NCI-H2171 treated with DMSO at 0.1 percent for 48 hours (cell line): ENCODE results near the gene HIF1AN.

Experiments used
- DNase-seq: peaks from one replicate; lab custom pipeline; 2025; lab: John Stamatoyannopoulos, UW

Gene HIF1AN

DNA sequence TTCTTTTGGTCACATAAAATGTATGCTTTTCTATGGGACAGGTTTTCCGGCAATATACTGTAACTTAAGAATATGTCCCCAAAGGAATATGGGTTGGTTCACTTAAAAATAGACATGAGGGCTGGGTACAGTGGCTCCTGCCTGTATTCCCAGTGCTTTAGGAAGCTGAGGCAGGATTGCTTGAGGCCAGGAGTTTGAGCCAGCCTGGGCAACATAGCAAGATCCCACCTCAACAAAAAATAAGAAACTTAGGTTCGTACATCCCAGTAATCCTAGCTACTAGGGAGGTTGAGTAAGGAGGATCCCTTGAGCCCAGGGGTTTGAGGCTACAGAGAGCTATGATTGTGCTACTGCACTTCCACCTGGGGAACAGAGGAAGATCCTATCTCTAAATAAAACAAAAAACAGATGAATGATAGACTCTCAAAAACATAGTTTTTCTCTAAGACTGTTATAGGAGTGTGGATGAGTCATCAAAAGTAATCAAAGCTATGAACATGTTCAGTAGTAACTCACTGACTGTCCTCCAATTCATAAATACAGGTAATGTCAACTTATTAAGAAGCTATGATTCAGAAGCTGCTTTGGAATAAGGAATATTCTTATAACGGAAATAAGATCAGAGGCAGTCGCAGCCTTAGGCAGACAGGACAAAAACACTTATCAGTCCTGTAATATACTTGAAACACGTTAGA is 13.5 kb upstream of the HIF1AN start:
- no peak for DNase-seq

DNA sequence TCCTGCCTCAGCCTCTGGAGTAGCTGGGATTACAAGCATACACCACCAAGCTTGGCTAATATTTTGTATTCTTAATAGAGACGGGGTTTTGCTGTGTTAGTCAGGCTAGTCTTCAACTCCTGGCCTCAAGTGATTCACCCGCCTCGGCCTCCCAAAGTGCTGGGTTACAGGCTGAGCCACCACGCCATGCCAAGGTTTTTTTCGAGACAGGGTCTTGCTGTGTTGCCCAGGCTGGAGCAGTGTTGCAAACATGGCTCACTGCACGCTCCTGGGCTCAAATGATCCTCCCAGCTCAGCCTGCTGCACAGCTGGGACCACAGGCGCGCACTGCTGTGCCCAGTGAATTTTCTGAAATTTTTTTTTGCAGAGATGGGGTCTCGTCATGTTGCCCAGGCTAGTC is 12.8 kb upstream of the HIF1AN start:
- DNase-seq = no peak

DNA sequence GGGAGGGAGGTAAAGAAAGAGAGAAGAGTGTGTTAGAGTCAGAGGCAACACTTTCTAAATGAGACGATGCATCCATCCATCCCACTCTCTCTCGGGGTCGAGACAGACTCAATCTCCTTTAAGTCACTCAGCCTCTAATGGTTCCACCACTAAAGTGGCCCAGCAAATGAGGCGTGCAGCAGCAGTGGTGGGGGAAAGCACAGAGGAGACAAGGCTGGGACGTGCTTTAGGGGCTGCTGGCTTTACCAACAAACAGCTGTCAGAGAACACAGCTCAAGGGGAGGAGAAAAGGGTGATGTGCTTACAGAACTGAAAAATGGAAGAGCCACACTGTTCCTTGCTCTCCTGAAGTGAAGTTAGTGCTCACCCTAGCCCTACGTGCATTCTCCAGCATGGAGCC is 11.5 kb upstream of the HIF1AN start:
- no peak for DNase-seq

DNA sequence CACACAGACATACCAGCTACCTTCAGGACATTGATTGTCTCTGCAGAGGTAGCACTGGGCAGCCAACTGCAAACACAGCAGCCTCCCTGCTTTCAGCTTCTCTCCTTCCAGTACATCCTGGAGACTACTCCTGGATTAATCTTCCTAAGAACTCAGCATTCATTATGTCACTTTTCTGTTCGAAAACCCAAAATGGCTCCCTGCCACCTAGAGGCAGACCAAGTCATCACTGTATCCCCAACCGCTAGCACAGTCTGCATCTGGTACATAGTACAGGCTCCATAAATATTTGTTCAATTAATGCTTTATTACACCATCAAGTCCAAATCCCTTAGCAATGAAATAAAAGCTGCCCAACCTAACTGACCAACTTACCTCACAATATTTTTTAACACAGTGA is 11.1 kb upstream of the HIF1AN start:
- no peak for DNase-seq

DNA sequence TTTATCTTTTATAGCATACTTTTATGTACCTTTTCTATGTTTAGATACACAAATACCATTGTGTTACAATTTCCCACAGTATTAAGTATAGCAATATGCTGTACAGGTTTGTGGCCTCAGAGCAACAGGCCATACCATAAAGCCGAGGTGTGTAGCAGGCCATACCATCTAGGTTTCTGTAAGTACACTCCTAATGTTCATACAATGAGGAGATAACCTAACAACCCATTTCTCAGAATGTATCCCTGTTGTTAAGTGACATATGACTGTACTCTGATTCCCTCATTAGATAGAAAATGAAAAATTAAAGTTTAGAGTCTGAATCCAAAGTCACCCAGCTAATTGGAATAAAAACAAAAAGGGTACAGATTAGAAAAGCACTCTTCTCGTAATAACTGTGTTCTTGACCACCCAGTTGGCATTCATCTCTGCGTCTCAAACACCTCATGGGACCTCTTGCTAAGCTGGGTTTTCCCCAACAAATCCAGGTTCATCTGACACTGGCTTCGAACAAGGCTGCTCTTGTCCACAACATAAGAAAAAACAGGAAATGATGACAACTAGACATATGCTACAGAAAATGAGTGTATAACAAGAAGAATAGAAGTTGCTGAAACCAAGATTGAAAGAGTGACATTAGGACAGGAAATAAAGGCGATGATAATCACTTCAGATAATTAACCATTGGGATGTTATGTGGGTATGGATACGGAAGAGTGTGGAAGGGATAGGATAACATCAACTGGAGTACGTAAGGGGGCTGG is 7.4 kb upstream of the HIF1AN start:
- DNase-seq = no peak

DNA sequence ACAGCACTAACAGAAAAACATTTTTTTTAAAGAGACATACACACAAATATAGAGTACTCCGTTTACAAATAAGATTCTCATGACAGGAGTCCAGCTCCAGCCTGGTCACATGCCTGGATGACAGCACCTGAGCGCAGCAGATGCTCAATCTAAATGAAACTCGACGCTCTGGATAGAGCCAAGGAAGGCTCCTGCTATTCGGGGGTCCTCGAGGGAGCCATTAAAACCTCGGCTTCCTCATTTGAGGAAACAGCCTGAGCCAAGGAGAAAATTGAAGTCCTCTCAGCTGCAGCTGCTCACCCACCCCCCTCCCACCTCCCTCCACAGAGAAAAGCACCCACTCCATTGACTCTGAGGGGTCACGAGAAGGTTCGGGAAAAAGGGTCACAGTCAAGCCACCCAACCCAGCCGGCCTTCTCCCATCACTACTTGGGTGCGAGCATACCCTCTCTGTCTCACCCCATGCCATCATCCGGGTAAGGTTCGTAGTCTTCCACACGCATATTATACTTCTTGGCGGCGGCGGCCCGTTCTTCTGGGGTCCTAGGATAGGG is 6.7 kb upstream of the HIF1AN start:
- peak; percentile 80 for DNase-seq

DNA sequence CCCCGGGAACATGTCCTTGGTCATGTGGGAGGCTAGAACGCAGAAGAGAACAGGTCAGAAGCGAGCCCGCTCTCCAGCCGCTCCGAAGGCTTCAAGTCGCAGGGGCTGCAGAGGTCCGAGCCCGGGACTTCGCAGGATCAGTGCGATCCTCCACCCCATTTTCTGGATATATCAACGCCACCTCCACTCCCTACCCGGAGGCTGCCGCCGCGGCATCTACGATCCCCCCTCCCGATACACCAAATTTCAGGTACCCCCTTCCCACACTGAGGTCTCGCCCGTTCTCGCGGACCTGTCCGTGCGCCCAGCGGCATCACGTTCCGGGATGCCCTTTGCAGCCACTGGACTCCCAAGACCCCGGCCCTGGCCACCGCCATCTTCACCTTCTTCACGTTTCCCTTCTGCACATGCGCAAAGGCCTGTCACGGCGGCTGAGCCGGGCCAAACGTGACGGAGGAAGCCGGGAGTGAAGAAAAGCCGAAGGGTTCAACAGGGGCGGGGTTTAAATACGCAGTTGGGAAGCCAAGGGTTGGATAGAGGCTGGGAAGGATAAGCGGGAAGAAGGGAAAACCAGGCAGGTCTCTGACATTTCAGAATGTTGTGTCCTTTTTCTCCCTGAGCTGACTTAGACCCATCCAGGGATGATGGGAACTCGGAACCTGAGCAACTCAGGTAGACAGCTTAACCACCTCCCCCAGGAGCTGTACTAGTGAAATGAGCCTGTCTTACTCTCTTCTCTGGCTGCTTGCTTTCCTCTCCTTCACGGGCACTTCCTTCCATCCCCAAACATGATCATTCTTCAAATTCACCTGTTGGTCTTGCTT is 6.1 kb upstream of the HIF1AN start, which contains the start of gene NDUFB8:
TSS of gene NDUFB8 (minus strand) at position 397 of the 824 bp plus-strand sequence. CDS start at position 377, 20 bp downstream.
- DNase-seq = peak; percentile 62

DNA sequence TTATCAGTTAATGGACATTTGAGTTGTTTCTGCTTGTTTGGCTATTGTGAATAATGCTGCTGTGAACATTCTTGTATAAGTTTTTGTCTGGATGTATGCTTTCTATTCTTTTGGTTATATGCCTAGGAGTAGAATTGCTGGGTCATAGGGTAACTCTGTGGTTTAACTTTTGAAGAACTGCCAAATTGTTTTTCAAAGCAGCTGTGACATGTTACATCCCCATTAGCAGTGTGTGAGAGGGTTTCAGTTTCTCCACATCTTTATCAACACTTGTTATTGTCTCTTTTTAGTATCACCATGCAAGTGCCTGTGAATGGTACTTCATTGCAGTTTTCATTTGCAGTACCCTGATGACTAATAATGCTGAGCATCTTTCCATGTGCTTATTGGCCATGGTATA is 4.0 kb upstream of the HIF1AN start:
- no peak for DNase-seq

DNA sequence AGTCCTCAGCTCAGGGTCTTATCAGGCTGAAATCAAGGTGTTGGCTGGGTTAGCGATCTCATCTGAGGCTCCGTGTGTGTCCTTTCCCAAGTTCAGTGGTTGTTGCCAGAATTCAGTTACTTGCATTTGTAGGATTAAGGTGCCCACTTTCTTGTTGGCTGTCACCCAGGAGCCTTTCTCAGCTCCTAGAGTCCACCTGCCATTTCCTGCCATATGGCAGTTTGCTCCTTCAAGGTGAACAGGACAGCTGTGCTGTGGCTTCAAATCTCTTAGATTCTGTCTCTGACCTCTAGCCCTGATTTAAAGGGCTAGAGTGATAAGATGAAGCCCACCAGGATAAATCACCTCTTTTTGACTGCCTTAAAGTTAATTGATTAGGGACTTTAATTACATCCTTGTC is 1.0 kb upstream of the HIF1AN start:
- peak; percentile 62 for DNase-seq

DNA sequence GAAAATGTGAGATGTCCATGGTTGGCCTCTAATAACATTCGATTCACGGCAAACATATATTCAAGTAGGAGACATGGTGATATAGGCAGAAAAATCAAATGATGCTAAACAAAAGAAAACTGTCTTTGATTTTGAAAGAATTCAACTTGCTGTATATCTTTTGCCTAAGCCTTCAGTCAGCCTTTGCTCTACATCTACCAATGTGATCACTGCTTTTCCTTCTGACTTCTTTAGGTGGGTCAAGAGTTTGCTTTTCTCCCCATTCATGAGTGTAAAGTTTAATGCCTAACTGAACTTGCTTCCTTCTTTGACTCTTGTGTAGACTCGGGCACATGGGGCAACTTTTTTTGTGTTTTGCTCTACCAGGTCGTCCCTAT is 417 bp upstream of the HIF1AN start:
- no peak for DNase-seq

DNA sequence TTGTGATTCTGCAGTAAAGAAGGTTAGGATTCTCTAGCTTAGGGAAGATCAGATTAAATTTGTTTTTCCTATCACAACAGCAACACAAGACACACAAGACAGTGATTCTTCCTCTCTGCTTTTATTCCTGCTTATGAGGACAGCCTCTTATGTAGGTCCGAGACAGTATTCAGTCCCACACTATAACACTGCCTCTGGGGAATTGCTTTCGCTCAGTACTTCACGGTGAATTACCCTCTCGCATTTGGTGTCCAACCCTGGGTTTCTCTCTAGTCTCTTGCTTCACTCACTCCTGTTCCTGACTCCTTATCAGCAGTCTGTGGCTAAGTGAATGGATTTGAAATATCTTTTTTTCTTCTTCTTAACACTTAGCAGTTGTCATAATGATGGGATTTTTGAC is 1.7 kb downstream of the HIF1AN start:
- no peak for DNase-seq

DNA sequence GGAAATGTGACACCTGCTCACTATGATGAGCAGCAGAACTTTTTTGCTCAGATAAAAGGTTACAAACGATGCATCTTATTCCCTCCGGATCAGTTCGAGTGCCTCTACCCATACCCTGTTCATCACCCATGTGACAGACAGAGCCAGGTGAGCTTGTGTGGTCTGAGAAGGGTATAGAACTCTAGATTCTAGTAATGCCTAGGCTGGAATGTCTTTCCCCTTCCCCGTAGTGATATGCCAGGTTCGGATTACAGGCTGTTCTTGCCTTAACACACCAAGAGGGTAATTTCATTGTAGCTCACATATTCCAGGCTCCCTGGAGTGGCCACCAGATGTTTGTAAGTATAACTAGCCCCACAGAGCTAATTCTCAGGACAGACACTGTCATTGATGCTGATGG is 9.2 kb downstream of the HIF1AN start:
- DNase-seq = no peak

DNA sequence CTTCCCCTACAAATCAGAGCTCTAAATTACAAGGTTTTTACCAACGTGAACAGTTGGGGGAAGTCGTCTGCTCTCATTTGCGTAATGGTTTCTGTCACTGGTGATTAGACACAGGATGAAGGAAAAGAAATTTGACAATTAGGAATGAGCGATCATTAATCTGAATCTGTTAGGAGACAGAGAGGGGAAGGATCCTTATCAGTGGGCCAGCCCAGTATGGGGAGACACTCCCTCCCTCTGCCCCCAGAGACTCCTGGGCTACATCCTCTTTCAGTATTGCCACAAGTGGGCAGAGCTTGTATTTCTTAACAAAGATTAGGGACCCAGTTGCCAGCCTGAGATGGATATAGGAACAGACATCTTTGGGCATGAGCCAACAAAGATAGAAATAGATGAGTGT is 15.5 kb downstream of the HIF1AN start:
- no peak for DNase-seq

DNA sequence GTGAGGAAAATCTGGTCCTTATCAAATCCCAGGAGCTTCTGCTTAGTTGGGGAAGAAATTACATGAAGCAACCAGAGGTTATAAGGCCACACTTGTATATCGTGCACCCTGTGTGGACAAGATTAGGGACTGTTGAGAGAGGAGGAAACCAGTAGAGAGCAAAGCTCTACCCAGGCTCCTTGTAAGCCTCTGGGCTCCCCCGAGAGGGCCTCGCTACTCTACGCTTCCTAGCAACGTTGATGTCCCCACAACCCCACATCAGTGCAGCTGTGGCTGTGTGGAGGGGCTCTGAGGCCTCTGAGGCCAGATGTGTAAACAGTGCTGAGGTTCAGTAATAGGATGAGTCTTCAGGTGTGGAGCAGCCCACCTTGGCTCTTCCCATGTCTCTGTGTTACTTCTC is 16.0 kb downstream of the HIF1AN start:
- no peak for DNase-seq

DNA sequence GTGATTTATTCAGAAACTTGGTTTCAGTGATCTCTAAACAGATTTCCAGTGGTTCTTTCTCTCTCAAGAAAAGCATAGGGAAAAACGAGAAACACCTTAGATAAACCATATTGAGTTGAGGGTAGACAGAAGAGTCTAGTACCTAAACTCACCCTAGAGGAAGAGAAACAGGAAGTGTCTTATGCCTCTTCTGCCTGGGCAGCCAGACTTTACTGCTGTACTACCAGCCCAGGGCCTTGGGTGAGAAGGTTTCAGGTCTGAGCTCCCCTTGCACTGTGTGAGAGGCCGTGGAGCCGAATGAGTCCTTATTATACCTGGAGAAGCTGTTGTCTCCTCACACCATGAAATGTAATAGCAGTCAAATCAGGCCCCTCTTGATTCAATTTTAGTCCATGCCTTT is 18.2 kb downstream of the HIF1AN start:
- DNase-seq = no peak

DNA sequence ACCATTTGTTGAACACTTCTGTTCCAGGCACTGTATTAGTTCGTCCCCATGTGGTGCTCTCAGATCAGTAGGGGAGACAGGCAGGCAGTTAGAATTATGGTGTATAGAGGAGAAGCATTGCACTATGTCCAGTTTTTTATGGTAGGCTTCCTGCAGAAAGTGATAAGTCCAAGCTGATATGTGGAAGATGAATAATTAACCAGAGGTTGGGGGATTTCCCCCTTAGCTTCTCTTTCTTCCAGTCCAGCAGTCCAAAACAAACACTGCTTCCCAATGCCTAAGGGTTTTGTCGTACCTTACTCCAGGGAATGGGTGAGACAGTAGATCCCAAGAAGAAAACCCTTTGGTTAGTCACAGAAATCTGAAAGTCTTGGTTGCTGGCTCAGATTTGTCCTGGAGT is 19.2 kb downstream of the HIF1AN start:
- no peak for DNase-seq

DNA sequence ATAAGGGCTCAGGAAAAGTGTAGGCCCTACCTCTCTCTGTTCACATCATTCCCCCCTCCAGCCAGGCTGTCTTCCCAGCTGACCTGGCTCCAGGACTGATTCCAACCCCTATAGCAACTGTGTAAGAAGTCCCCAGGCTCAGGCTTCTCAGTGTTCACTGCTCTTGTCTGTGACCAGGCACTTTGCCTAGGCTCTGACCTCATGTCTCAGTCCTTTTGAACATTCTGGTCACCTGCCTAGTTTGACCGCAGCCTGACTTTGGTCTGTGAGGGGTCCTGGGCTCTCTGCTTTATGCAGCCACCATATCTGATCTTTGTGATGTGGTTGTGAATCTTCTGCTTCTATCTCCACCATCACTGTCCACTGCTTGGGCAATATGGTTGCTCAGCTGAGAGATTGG is 24.5 kb downstream of the HIF1AN start:
- DNase-seq = no peak

DNA sequence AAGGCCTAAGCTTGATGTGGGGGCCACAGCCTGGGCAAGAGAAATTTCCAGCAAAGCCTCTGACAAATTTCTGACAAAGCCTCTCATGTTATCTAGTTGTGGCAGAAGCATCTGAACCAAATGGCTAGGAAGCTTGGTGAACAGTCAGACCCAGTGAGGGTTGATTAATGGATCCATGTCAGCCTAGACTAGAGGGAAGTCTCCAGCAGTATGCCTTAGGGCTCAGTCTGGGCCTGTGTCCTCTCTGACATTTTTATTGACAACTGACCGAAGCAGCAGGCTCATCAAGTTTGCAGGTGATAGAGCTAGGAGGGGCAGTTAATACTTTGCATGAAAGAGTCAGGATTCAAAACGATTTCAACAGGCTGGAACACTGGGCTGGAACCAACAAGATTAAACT is 25.3 kb downstream of the HIF1AN start:
- no peak for DNase-seq

DNA sequence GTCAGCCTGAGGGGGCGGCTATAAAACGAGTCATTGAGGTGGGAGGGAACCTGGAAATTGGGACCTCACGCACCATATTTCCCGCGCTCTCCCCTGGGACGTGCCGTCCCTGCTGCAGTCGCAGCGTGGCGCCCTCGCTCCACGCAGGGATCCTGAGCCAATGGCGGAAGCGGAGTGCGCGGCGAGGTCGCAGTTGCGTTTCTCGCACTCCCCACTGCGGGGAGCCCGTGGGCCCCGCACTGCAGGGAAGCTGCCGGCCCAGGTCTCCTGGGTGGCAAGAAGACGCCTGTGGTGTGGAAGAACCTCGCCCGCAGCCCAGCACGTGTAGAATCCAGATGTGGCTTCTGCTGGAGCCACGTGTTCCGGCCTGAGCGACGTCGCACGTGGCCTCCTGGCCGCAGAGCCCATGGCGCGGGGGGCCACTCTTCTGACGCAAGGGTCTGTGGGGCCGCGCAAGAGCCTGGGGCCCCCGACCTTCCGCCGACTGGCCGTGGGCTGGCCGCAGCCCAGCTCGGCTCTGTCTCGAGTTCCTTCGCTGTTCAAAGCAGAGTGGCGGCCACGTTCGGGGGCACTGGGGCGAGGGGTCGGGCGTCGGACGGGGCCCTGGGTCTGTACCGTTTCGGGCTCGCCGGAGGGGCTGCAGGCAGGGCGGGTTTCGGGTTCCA is 26.4 kb downstream of the HIF1AN start:
- no peak for DNase-seq

DNA sequence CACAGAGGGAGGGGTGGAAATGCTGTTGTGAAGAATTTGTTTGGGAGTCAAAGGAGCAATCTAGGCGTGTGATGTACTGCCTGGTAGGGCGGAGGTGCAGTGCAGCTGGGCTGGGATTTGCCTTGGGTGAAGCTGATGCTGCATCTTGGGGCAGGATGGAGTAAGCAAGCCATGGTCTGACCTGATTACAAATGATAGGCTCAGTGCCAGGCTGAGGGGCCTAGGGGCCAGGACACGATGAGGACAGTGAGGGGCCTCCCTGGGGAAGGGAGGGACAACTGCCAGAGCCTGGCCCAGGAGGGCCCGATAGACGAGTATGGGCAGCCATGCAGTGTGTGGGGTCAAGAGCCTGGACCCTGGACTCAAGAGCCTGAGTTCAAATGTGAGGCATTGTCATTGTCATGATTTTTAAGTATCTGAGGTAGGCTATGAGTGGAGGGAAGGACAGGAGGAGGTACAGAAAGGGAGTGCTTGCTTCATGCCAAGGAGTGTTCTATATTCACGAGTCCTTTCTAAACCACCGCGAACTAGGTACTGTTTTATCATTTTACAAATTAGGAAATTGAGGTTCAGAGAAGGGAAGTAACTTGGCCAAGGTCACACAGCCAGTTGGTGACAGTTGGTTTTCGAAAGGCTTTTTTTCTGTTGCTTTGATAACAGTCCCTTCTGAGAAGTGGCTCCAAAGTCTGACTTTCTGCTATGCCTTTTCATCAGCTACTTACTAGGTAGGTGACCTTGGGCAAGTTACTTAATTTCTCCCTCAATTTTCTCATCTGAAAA is 29.7 kb downstream of the HIF1AN start:
- no peak for DNase-seq

DNA sequence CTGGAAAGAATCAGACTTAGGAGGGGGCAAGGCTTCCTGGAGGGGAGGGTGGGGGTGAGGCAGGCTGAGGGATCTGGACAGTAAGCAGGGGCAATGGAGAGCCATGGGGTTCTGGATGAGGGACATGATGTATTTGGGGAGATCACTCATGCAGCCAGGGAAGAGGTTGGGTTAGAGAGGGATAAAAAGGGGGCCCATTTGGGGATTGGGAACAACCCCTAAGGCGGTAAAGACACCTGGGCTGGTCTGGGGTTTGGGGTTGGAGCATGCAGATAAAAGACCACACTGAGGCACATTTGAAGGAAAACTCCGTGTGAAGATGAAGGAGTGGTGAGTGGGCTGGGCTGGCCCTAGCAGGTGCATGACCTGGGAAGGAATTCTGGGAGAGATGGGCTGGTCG is 30.8 kb downstream of the HIF1AN start:
- no peak for DNase-seq
